Measurements from ENCODE around the gene SHC1. TPM values are rescaled to one million over a fixed set of nuclear protein-coding genes. Genes with fewer than 3 reads are reported as not detected.

The SHC1 gene
- total RNA-seq, 1 donor, result 167 TPM

- TF ChIP-seq, protein P1, sequence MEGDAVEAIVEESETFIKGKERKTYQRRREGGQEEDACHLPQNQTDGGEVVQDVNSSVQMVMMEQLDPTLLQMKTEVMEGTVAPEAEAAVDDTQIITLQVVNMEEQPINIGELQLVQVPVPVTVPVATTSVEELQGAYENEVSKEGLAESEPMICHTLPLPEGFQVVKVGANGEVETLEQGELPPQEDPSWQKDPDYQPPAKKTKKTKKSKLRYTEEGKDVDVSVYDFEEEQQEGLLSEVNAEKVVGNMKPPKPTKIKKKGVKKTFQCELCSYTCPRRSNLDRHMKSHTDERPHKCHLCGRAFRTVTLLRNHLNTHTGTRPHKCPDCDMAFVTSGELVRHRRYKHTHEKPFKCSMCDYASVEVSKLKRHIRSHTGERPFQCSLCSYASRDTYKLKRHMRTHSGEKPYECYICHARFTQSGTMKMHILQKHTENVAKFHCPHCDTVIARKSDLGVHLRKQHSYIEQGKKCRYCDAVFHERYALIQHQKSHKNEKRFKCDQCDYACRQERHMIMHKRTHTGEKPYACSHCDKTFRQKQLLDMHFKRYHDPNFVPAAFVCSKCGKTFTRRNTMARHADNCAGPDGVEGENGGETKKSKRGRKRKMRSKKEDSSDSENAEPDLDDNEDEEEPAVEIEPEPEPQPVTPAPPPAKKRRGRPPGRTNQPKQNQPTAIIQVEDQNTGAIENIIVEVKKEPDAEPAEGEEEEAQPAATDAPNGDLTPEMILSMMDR (IDR thresholded peaks at IDR 0.05; ENCODE audit: insufficient read depth, low read length), result no peak
- H3K4me3 ChIP-seq (ENCODE audit: low read depth, low read length), result no peak overlapping the region
These were observed 36.1 kb downstream of the SHC1 start for GRCh38 chr1:154934358-154934948.

GRCh38 chr1:154931940-154932487 is 38.5 kb downstream of the SHC1 start:
- H3K4me3 ChIP-seq (ENCODE audit: low read depth, low read length), result no peak overlapping the region
- DNase-seq (ENCODE audit: low read depth), result no peak
- TF ChIP-seq, protein P1 (IDR thresholded peaks at IDR 0.05; ENCODE audit: insufficient read depth, low read length), result no peak

More at GRCh38 chr1:154934358-154934948, 36.1 kb downstream of the SHC1 start:
- DNase-seq (ENCODE audit: low read depth), result no peak

- DNase-seq (ENCODE audit: low read depth), result no peak
- TF ChIP-seq, protein P1 (IDR thresholded peaks at IDR 0.05; ENCODE audit: insufficient read depth, low read length), result no peak
- H3K4me3 ChIP-seq (ENCODE audit: low read depth, low read length), result no peak overlapping the region
These were observed 44.3 kb downstream of the SHC1 start for GRCh38 chr1:154926201-154926600.

- TF ChIP-seq, protein P1 (IDR thresholded peaks at IDR 0.05; ENCODE audit: insufficient read depth, low read length), result no peak
- H3K4me3 ChIP-seq (ENCODE audit: low read depth, low read length), result no peak overlapping the region
- no peak for DNase-seq (ENCODE audit: low read depth)
These were observed 45.0 kb downstream of the SHC1 start for GRCh38 chr1:154925335-154926170.

- TF ChIP-seq, protein P1 (IDR thresholded peaks at IDR 0.05; ENCODE audit: insufficient read depth, low read length), result no peak
These were observed 46.9 kb downstream of the SHC1 start for GRCh38 chr1:154923695-154924094.

GRCh38 chr1:154913273-154913672 is 57.3 kb downstream of the SHC1 start:
- DNase-seq (ENCODE audit: low read depth), result no peak
- H3K4me3 ChIP-seq (ENCODE audit: low read depth, low read length), result no peak overlapping the region
- TF ChIP-seq, protein P1 (IDR thresholded peaks at IDR 0.05; ENCODE audit: insufficient read depth, low read length), result no peak

More at GRCh38 chr1:154923695-154924094, 46.9 kb downstream of the SHC1 start:
- no peak for DNase-seq (ENCODE audit: low read depth)
- no peak overlapping the region for H3K4me3 ChIP-seq (ENCODE audit: low read depth, low read length)
